Astrocyte (in vitro differentiated cells and primary cell): ENCODE results near the gene SLCO3A1.

Experiments
- EZH2 ChIP-seq: IDR thresholded peaks from 2 replicates; pipeline ENCODE4 v1.6.1; 2012; ENCODE audit warnings: mild to moderate bottlenecking, low read length, inconsistent platforms; ENCODE audit not compliant: insufficient read depth
- TF ChIP-seq, protein P1 (sequence below): IDR thresholded peaks from 2 replicates; pipeline ENCODE4 v1.5.1; 2011; ENCODE audit warnings: low read depth, mild to moderate bottlenecking, inconsistent platforms, low read length, moderate library complexity; ENCODE audit not compliant: insufficient read depth

DNA sequence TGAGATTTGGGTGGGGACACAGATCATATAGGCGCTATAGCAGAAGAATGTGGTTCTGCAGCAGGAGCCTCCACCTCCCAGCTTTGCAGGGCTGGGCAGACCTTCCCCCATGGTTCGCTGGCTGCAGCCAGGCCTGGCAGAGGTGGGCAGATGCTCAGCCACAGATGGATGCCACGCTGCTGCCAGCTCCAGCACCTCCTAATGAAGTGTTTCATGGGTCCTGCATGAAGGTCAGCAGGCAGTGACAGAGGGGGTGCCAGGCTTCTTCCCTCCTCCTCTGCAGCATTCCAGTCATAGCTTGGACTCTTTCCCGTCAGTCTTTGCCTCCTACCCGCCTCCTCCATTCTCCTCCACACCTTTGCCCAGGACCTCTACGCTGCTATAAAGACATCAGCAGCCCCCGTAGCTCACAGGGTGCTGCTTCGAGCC, 85.9 kb downstream of the SLCO3A1 start:
- TF ChIP-seq, protein P1, sequence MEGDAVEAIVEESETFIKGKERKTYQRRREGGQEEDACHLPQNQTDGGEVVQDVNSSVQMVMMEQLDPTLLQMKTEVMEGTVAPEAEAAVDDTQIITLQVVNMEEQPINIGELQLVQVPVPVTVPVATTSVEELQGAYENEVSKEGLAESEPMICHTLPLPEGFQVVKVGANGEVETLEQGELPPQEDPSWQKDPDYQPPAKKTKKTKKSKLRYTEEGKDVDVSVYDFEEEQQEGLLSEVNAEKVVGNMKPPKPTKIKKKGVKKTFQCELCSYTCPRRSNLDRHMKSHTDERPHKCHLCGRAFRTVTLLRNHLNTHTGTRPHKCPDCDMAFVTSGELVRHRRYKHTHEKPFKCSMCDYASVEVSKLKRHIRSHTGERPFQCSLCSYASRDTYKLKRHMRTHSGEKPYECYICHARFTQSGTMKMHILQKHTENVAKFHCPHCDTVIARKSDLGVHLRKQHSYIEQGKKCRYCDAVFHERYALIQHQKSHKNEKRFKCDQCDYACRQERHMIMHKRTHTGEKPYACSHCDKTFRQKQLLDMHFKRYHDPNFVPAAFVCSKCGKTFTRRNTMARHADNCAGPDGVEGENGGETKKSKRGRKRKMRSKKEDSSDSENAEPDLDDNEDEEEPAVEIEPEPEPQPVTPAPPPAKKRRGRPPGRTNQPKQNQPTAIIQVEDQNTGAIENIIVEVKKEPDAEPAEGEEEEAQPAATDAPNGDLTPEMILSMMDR, result no peak
- TF ChIP-seq EZH2, result no peak
